ENCODE measurements around the gene NFIB.

The NFIB gene

DNA sequence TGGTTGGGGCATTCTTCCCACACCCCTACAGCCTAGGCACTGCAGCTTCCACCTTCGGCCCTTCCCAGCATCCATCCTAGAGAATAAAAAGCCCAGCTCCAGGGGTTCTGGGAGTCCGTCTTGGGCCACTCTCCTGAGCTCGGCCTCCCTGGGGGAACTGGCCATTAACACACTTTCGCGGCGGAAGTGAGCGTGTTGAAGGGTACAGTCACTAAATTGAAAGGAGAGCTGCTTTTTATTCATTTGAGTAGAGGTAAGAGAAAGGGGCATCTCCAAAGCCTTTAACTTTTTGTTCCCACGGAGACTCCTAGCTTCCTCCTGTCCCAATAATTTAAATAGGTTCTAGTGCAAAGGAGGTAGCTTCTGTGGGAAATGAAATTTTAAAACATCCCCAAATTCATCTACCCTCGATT lies 31.0 kb upstream of the NFIB start:
- DNase-seq (ENCODE audit: low read depth): no peak

DNA sequence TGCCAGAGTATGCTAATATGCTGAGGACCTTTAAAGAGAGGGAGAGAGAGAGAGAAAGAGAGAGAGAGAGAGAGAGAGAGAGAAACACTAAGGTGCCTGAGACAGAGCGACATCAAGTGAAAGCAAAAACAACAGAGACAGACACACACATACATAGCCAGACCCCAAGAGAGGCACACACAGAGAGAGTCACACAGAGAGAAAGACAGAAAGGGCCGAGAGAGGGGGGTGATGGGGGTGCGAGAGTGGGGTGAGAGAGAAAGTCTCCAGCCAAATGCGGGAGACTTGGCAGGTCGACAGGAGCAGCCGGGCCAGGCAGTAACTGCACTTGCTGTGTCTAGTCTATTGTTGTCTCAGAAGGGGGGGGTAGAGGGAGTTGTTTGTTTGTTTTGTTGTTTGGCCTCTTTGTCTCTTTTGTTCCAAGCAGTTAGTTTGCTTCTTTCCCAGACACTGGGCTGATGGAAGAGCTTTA lies 30.1 kb upstream of the NFIB start:
- no peak for DNase-seq (ENCODE audit: low read depth)

DNA sequence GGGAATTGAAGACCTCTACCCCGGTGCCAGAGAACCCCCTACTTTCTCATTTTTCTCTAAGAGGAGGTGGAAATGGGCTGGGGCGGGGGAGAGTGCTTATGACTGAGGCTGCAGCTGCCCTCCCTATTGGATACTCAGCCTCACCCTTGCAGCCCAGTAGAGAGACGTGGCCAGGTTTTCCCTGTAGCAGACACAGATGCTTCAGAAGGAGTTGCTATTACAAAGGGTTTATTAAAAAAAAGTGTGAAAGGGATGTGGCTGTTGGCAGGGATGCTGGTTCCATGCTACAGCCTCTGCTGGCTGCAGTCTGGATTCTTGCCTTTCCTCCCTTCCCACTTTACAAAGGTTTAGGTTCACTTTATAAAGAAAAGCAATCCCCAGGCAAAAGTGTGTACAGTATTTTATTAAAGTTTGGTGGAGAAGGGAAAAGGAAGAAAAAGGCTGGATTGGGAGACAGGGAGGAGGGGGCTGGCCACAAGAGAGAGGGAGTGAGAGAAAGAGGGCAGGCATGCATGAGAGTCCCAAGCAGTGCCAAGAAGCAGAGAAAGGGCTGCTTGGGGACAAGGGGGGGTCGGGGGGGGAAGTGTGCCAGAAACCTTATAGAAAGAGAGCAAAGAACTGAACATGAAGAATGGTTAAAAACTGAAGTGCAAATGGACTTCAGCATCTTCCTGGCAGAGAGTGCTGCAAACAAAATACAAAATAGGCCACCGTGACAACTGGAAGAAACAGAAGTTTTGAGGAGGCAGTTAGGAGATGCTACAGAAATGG lies 29.5 kb upstream of the NFIB start:
- DNase-seq (ENCODE audit: low read depth): no peak

DNA sequence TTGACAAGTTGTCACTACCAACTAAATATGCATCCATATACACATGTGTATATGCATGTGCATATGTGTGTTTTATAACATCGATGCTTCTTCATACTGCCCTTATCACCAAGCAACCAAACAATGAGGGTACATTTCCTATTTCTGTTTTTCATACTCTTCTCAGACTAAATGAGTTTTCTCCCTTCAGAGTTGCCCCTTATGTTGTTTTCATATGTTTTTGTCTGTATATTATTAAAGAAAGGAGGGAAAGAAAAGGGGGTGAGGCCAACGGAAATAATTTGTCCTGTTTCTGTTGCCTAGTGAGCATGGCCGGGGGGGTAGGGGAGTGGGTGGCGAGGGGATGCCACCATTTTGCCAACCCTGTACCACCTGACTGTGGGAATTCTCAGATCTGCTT lies 28.8 kb upstream of the NFIB start:
- no peak for DNase-seq (ENCODE audit: low read depth)

DNA sequence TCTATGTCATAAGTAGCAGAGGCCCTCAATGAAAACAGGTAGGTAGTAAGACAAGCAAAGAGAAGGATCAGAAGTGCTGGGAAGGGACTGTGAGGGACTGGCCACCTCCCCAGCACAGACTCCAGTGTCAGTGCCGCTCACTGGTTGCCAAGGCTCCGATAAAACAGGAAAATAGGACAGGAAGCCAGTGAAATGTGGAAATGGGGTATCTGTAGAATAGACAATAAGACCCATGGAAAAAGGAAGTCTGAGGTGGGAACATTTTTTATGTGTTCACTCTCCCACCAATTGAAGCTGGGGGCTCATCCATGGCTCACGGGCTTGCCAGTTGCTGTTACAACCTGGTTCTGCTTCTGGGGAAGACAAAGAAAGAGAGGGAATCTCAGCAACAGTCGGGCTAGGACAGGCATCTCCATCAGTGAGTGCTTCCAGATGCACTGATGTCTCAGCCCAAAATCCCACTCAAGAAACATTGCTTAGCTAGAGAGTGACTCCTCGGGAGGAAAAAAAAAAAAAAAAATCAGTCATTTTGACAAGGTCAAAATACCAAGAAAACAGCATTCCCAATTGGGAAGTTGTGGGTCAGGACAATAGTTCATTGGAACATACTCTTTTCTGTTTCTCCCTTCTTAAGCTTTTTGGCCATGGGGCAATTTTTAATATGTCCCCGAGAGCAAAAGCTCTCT lies 27.6 kb upstream of the NFIB start:
- no peak for DNase-seq (ENCODE audit: low read depth)

DNA sequence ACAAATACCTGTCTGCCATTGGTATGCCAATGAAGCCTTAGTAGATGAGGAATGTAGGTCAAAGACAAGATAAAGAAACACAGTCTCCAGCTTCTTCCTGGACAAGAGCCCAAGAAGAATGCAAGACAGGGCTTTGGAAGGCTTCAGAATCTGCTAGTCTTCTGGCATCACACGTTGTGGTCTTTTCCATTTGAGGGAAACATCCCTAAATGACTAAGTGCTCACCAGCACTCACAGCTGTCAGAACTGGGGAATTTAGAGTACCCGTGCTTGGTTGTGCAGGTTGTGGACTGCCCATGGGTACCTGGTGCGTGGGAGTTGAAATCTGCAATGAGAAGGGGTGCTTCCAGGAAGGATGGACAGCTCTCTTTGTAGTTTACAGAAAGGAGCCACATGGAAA lies 27.1 kb upstream of the NFIB start:
- no peak for DNase-seq (ENCODE audit: low read depth)

DNA sequence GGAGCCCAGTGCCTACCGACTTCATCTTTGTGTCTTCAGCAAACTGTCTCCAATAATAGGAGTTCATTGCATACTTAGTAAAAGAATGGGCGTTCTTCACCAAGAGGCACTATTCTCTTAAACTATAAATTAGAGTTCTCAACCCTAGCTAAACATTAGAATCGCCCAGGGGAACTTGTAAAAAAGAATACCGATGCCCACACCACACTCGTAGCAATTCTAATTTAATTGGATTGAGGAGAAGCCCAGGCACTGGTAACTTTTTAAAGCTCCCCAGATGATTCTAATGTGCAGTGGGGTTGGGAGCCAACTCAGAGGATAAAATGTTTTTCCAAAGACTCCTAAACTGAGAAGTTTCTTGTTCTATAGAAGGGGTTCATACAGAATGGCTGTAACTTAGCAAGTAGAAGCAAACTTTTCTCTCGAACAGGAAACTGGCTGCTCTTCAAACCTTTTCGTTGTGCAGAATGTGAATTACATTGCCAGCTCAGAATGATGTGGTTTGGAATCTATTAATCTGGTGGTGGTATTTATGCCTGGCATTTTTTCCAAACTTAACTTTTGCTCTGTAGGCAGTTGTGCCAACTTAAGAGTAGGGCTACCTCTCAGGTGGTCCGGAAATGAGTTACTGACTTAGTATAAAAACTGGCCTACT lies 26.4 kb upstream of the NFIB start:
- DNase-seq (ENCODE audit: low read depth): no peak

DNA sequence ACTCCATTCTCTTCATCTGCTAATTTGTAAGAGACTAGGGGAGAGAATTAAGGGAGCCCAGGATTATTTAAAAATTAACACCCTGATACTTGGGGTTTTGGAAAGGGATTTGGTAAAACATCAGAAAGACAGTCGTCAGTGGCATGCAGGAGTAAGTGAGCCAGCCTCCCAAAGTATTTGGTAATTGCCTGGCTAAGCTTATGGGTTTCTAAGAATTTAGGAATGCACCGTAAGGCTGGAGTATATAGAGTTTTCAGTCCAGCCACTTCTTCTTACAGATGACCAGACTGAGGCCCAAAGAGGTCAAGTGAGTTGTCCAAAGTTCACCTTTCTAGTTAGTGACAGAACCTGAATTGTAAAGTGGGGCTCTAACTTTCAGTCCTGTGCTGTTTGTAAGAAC lies 25.8 kb upstream of the NFIB start:
- DNase-seq (ENCODE audit: low read depth): no peak

DNA sequence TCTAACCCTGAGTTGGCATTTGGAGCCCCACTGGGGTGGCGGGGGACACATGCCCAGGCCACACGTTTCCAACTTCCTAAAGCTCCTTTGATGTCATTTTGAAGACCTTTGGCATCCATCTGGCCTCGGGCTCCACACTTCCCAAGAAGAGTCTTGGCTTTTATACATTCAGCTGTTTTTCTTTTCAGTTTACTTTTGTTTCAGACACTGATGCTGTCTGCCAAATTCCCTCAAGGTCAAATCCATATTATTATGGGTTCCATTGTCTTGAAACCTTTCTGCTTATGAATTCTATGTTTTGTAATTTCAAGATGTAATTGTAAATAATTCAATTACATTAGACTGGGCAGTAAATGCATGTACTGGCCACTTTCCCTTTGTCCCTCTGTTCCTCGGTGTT lies 23.7 kb upstream of the NFIB start:
- DNase-seq (ENCODE audit: low read depth): no peak

DNA sequence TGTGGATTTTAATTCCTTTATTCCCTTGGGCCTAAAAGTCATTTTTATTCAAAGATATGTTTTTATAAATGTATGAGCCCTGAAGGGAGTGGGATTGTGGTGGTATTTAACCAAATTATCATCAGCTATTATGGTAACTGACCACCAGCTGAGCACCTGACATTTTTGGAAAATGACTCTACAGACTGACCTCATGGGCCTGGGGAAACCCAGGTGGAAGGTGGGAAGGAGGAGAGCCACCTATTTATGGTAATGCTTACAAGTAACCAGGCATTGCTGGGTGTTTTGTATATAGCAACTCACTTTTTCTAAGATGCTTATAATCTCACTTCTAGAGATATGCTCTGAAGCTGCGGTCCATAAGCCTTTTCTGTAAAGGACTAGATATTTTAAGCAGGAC lies 22.3 kb upstream of the NFIB start:
- DNase-seq (ENCODE audit: low read depth): no peak

DNA sequence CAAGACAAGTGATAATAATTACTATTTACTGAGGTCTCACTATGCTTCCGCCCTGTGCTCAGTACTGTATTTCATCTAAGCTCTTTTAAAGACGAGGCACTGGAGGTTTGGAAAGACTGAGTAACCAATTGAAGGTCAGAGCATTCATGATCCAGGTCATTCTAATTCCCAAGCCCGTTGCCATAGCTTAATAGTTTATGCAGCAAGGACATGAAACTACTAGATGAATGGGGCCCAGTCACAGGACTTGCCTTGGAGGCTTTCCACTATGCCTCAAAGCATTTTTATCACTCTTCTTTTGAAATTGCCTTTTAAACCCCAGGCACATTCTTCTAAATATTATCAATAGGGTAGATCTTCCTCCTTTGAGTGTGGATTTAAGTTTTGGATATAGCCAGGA lies 17.2 kb upstream of the NFIB start:
- DNase-seq (ENCODE audit: low read depth): no peak

DNA sequence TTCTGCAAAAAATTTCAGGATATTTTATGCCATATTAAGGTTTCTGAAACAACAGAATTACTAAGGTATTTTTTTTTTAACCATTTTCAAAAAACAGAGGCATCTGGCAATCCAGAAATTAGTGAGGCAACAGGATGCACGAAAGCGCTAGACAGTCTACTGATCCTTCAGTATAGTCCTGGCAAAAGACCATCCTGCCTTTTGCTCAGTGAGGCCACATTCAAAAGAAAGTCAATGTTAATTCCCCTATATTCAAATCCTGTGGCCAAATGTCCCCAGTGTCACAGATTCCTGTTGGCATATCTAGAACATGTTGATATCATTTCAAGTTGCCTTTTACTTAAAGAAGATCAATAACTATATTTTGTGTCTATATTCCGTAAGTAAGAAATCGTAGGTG lies 13.1 kb upstream of the NFIB start:
- DNase-seq (ENCODE audit: low read depth): no peak

DNA sequence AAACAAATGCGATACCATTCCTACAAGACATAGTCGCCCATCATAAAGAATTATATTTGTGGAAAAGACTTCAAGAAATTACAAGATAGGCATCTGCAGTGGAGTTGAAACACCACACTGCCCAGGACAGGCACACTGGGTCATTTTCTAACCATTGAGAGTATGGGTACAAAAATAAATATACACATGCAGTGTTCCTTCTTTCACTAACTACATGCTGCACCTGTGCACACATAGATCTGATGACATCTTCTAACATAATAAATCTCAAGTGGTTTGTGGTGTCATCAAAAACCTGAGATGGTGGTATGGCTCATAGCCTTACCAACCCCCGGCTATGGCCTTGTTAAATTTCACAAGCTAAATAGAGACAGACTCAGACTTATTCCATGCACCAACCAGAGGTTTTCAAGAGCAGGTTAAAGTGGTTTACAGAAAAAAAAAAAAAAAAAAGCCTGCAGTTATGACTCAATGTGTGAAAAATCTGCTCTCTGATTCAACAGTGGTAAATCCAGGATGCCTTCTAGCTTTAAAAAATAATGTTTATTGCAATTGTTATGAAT lies 12.4 kb upstream of the NFIB start:
- no peak for DNase-seq (ENCODE audit: low read depth)

DNA sequence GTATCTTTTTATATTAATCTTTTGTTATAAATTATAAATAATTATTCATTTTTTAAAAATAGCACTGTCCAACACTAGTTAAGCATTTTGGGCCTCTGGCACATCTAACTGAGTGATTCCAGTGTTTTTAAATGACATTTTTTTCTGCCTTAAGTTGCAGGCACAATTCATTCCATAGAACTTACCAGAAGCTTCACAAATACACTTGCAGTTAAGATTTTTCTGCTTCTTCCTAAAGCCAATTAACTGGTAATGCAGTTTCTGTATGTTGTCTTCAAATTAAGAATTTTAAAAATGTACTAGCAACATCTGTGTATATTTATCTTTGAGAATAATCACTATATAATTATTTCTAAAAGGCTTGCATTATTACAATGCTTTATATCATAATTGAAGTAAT lies 11.2 kb upstream of the NFIB start:
- DNase-seq (ENCODE audit: low read depth): no peak

DNA sequence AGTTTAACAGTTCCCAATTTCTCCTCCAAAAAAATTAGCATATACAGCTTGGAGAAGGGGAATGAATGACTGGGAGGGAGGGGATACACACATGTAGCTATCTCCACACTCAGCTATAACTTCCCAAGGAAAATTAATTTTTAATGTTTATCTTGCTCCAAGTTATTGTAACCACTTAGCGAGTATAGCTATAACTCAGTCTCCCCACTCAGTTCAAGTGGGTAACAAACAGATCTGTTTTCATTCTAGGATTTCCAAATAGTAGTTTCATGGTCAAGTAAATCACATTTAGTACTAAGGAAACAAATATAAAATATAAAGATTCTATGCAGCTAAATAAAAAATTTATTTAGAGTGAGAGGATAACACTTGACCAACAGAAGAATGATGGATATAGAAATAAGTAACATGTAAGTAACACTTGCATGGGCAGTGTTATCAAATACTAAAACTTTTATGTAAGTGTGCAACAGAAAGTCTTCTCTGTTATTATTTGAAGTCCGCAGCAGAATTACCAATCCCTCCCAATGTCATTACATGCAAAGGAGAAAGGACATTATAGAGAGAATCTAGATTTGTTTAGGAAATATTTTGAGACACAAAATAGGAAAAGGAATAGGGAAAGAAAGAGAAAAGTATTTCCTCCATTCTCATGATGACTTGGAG lies 10.2 kb upstream of the NFIB start:
- no peak for DNase-seq (ENCODE audit: low read depth)

DNA sequence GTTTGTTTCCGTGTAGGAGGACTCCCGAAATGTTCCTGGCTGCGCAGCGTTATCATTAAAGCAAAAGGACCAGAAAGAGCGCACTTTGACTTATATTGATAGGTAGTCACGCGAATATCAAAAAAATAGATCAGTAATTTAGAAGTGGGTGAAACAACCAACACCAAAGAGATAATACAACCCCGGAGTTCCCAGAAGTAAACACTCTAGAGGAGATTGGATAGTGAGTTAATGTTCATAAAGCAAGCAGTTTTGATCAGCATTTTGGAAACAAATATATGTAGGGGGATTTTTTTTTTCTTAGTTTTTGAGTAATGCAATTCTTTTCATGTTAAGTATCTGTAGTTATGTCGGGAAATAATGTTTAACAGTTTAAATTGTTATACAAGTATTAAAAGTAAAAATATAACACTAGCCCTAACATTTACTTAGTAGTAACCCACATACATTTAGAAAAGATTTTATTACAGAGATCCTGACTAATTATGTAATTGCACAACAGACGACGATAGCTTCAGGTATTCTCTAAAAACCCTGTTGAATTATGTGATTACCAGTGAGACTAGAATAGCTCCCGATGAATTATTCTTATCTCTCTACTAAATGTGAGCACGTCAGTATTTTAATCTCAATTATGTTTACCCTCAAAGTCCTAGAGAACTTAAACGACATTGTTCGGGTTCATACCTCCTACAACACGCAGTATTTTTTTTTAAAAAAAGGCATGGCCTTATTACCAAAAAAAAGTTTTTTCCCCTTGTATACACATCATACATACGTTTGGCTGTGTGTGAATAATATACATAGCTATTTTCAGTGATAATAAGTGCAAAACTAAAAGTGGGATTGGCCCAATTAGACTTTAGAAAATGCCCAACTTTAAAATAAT lies 9.4 kb upstream of the NFIB start:
- no peak for DNase-seq (ENCODE audit: low read depth)

DNA sequence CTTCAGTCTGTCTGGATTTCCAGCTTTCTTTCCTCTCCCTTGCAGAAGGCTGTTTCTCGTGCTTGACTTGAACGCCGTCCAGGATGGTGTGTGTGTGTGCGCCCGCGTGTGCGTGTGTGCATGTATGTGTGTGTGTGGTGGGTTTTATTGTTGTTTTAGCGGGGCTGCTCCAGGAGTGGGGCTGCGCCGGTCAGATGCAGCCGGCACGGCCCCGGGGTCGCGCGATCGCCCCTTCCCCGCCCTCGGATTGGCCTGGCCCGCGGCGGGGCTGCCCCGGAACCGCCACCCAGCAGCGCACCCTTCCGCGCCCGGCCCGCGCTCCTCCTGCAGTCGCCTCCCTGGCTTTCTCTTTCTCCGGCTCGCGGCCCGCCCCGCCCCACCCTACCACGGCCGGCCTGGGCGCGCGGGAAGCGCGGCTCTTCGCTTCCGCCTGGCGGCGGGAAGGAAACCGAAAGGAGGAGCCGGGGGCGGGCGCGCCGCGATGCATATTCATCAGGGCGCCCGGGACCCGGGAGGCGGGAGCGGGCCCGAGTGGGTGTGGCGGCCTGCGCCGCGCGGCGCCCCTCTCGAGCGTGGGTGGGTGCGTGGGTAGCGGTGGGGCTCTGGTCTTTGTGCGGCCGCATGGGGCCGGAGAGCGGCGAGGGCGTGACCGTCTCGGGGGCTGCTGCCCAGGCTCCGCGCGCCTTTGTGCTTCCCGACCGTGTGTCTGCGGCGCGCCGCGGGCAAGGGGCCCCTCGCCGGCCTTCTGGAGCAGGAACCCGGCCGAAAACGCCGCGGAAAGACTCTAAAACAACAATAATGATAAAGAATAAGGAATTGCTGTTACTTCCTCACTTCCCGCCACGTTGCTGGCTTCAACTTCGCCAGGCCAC lies 8.5 kb upstream of the NFIB start:
- DNase-seq (ENCODE audit: low read depth): no peak

DNA sequence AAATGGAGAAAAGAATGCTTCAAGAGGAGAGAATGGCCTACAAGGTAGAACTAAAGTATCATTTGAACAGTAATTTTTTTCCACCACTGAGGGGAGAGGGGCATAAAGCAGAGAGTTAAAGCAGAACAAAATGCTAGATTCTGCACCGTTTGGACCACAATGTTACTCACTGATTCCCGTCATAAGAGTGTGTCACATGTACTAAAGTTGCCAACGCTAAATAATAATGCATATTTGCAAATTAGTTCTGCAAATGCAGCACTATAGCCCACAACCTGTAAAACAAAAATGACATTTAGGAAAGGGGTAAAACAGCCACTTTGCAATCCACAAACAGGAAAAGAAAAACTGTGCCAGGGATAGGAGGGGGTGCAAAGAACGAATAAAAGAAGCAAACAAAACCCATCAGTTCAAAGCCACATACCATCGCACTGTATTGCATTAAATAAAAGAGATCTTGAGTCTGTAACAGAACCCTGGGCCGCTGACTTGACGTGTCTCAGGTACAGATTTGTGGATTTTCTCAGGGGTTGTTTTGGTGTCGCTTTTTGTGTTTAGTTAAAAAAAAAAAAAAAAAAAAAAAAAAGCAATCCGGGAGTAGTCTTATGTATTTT lies 7.7 kb upstream of the NFIB start:
- DNase-seq (ENCODE audit: low read depth): no peak

DNA sequence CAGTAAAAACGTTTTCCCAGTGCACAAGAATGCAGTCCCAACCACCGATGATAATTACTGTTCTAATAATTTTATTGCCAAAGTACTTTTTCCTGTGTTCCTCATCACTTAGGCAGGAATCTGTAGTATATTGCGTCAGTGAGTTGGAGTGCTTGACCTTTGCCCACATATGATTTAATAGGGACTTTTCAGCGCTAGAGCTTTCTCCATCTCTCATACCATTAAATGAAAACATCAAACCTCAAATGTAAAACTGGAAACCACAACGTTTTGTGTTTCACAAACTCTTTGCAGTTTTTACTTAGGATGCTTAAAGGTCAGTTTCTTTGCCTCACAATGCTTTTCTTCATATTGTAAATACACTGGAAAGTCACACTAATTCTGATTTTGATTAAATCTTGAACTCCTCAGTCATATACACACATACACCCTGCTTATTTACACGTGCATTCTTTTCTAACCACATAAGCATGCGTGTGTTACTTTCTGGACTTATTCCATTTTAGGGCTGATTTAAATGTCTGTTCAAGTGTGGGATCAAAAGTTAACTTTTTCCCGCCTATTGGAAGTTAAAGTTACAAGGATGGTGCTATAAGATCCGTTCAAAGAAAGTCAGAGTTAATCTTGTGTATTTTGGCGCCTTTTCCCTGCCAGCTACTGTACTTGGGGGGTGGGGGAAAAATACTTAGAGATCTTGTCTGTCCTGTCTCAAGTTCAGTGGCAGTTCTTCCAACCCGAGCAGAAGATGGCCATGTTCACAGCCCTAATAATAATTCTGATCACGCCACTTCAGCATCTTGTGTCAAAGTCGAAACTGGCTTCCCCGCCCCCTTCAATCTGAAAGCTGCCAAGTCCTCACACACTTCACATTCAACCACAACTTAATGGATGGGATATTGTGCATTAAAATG lies 6.6 kb upstream of the NFIB start:
- peak; percentile 82 for DNase-seq (ENCODE audit: low read depth)
